Measurements from ENCODE around the gene JAG1.

The JAG1 gene

DNA sequence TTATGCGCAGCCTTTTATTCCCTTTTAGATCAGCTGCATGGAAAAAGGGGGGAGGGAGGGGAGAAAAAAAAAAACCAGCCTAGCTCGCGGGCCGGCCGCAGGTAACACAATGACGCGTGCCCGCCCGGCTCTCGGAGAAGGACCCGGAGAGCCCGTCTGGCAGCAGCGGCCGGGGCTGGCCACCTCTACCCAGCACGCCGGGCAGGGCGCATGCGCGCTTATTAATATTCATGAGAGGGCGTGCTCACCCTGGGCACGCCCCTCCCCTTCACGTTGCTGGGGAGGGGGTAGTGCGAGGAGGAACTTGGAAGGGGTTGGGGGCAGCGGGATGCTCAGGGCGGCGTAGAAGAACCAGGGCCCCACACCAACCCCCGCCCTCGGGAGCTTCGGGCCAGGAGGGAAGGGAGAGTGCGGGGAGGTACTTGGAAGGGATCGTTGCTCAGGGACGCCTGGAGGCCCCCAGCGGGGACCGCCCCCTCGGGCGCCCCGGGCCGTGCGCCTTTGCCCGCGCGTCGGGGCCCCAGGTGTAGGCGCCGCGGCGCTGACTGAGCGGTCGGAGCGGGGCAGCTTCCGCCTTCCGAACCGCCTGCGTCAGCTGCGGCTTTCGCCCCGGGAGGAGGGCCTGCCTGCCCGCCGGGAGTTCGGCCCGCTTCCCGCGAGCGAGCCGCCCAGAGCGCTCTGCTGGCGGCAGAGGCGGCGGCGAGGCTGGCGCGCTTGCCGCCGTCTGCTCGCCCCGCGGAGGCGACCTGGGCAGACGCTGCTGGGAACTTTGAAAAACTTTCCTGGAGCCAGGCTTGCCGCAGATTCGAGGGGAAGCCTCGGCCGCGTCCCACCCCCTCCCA lies at the start of gene JAG1:
Gene JAG1, minus strand, starts transcription at position 158 of the 842 bp plus-strand sequence. CDS start 469 bp downstream, outside the sequence.
- peak; percentile 85 for DNase-seq

- DNase-seq: no peak
Observed at GRCh38 chr20:10721976-10722375, 48.2 kb upstream of the JAG1 start.

GRCh38 chr20:10721137-10721896 lies 47.5 kb upstream of the JAG1 start:
- DNase-seq: no peak

- DNase-seq: no peak
Observed at GRCh38 chr20:10720565-10720964, 46.8 kb upstream of the JAG1 start.

DNA sequence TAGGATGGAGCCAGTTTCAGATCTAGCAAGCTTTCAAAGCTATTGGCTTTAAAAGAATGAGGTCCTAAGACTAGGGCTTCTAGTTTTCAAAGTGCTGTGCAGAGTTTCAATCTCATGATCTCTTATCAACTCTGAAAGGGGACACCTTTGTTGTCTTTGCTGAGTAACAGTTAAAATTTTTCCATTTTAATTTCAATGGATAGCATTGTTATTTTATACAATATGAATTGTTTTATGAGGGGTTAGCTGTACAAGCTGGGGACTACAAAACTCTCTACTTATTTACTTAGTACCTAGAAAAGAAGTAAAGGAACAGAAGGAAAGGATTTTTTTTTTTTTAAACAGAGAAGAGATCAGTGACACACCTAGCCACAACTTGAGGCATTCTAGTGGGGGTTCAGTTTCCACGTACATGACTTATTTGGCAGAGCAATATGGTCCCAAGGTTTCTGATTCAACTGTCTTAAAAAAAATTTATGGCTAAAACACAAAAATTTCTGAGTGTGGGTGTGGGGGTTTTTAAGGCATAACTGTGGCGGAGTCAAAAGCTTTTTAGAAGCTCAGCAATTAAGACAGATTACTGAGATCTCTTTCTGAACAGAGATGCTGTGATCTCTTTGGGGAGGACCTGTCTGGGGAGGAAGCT lies 46.1 kb upstream of the JAG1 start:
- no peak for DNase-seq

DNA sequence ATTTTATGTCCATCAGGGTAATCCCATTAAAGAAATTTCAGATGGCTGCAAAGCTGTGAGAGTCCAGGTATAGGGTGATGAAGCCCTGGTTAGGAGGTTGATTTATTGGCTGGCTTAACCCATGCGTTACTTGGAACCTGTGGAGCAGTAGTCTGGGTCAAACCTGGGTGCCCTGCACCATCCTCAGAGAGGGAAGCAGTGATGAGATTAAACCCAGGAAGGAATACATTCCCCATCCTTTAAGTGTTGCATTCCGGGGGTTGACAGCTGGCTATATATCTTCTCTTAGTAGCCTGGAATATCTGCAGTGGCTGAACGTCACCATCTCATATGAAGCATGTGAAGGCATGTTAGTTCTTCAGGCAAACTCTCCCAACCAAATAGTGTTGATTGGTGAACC lies 44.9 kb upstream of the JAG1 start:
- no peak for DNase-seq

DNA sequence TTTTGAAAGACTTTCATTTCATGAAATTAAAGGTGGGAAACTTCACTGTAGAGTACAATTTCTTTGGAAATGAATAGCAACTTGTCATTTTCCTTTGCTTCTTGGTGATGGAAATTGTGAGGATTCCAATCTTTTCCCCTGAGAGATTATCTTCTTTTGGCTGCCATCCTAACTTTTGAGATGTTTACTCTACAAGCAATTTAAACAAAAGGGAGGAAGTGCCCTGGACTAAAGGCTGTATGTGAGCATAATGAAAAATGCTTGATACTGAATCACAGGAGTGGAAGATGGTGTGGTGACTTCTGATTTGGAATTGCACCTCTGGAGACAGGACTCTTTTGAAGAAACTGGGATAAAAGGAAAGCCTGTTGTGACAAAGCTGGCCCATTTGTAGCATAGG lies 43.1 kb upstream of the JAG1 start:
- DNase-seq: no peak

GRCh38 chr20:10715035-10715434 lies 41.2 kb upstream of the JAG1 start:
- peak; percentile 7 for DNase-seq

DNA sequence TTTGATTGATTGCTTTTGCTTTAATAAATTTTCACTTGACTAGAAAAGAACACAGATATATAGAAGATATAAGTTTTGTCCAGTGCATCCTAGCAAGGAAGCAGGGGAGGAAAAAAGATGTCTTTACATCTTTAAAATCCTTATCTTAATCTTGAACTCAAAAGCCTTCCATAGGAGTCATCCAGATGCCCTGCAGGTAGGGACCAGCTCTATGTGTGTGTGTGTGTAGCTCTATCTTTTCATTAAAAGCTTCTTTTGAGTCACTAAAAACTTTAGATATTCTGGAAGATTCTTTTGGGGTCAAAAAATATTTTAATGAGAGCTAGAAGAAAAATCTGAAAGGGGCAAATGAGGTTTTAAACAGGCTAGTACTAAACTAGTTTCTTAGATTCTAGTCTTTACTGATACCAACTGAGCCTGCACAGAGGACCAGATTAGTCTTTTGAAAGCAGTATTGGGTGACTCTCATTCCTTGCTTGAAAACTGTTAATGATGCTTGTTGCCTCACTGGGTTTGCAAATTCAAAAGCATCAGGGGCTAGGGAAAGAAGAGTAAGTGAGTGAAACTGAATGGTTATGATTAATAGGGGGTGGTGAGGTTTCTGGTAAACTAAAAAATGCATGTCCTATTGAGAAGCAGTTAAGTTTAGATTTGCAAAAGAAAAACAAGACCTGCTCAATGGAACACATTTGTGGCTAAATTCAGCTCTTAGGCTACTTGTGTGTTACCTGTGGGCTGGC lies 40.6 kb upstream of the JAG1 start:
- no peak for DNase-seq

DNA sequence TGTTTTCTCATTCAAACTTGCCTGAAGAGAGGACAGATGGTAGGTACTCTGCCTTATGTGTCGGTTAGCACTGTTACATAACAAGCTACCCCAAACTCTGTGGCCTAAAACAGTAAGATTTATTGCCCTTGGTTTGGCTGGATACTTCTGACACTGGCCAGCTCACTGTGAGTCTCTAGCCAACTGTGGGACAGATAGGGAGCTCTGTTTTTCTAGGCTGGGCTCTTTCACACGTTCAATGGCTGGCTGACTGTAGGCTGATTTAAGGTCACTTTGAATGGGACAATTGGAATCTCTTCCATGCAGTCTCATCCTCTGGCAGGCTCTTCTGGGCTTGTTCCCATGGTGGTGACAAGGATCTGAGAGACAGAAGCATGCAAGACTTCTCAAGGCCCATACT lies 39.4 kb upstream of the JAG1 start:
- DNase-seq: no peak

GRCh38 chr20:10711903-10712451 lies 38.2 kb upstream of the JAG1 start:
- DNase-seq: no peak

GRCh38 chr20:10710991-10711775 lies 37.4 kb upstream of the JAG1 start:
- no peak for DNase-seq

DNA sequence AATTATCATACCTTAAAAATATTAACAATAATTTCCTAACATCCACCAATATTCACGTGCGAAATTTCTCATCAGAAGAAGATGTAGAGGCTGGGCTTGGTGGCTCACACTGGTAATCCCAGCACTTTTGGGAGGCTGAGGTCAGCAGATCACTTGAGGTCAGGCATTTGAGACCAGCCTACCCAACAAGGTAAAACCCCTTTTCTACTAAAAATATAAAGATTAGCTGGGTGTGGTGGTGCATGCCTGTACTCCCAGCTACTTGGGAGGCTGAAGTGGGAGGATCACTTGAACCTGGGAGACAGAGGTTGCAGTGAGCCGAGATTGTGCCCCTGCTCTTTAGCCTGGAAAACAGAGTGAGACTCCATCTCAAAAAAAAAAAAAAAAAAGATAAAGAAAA lies 36.1 kb upstream of the JAG1 start:
- no peak for DNase-seq

- DNase-seq: no peak
Observed at GRCh38 chr20:10708351-10709185, 34.8 kb upstream of the JAG1 start.

- DNase-seq: no peak
Observed at GRCh38 chr20:10707791-10708190, 34.0 kb upstream of the JAG1 start.

GRCh38 chr20:10707068-10707467 lies 33.3 kb upstream of the JAG1 start:
- no peak for DNase-seq

GRCh38 chr20:10706460-10706811 lies 32.6 kb upstream of the JAG1 start:
- DNase-seq: no peak

DNA sequence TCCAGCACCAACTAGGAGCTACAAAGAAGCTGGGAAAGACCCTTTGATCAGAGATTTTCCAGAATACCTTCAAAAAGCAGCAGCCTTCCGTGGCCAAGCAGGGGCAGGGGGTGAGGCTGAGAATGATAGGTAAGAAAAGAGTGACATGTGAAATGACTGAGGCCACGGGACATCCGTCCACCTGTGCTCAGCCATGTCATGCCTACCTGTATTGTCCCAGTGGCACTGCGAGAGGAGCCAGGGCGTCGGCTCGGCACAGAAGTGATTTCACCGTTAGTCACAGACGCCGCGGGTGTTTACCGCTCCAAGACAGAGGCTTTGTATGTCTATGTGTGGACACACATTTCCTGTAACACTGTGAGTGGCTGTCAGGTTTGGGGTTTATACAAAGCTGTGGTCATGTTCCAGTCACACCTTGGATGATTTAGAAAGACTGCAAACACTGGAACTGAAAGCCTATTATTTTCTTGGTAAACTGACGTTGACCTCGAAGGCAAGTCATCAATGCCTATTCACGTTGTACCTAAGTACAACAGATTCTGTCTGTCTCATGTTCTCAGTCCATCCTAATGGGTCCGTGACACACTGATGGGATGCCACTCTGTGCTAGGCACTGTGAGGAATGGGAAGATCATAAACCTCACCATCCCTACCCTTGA lies 32.1 kb upstream of the JAG1 start:
- no peak for DNase-seq

DNA sequence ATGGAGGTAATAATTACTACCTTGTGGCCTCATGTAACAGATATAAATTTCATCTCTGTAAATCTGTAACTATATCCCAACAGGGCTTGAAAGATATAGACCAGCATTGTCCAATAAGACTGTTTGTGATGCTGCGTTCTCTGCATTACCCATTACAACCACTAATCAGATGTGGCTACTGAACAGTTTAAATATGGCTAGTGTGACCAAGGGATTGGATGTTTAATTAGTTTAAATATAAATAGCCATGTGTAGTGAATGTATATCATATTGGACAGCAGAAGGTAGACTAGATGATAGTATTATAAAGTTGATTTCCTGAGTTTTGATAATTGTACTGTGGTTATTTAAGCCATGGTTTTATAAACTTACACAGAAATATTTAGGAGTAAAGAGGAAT lies 27.8 kb upstream of the JAG1 start:
- no peak for DNase-seq

DNA sequence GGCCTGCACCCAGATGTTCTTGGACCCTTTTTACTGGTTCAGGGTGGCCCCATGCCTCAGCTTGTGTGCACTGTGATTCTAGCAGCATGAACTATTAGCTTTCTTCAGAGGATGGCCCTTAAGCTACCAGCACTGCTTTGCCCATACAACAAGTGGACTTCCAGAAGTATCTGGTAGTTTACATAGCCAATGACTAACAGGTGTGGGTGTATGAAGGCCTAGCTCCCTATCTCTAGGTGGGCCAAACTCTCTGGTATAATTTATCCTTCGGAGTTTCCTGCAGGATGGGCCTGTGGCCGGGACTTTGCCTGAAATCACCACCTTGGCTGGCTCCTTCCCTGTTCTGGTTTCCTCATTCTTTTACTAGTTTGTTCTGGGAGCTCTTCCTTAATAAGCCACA lies 26.1 kb upstream of the JAG1 start:
- DNase-seq: no peak
